GM12872 (cell line): ENCODE data around the gene LBH.

ENCODE experiments used
- CTCF ChIP-seq: IDR thresholded peaks from 3 replicates; pipeline ENCODE4 v1.5.1; 2011; ENCODE audit warnings: low read depth, mild to moderate bottlenecking, low read length, moderate library complexity; ENCODE audit not compliant: insufficient read depth

The LBH gene

GRCh38 chr2:30303095-30303494 lies 71.8 kb downstream of the LBH start:
- no peak for TF ChIP-seq CTCF

GRCh38 chr2:30305235-30305634 lies 73.9 kb downstream of the LBH start:
- TF ChIP-seq CTCF, result no peak

GRCh38 chr2:30306522-30306921 lies 75.2 kb downstream of the LBH start:
- no peak for TF ChIP-seq CTCF

- no peak for TF ChIP-seq CTCF
Observed at GRCh38 chr2:30308280-30308679, 76.9 kb downstream of the LBH start.
